BLaER1 treated with 17β-estradiol and CSF1 and Interleukin-3, amounts not matched to agents 10 nM and 100 nM (cell line): ENCODE measurements around the gene SLC7A6OS.

ENCODE experiments used
- H3K27ac ChIP-seq, 11 experiments: shearing (Covaris generic); formaldehyde crosslinking; 2 replicates each; pipeline ENCODE4 v1.8.1; 2022
- H3K27me3 ChIP-seq, 11 experiments: shearing (Covaris generic); formaldehyde crosslinking; 2 replicates each; pipeline ENCODE4 v1.8.1; 2022
- H3K36me3 ChIP-seq, 11 experiments: shearing (Covaris generic); formaldehyde crosslinking; 2 replicates each; pipeline ENCODE4 v1.8.1; 2022
- H3K4me1 ChIP-seq, 10 experiments: shearing (Covaris generic); formaldehyde crosslinking; 2 replicates each; pipeline ENCODE4 v1.8.1; 2022
- H3K4me2 ChIP-seq, 11 experiments: shearing (Covaris generic); formaldehyde crosslinking; 2 replicates each; pipeline ENCODE4 v1.8.1; 2022
- H3K4me3 ChIP-seq, 10 experiments: shearing (Covaris generic); formaldehyde crosslinking; 2 replicates each; pipeline ENCODE4 v1.8.1; 2022
- H3K9ac ChIP-seq, 11 experiments: shearing (Covaris generic); formaldehyde crosslinking; 2 replicates each; pipeline ENCODE4 v1.8.1; 2022
- H3K9me3 ChIP-seq, 11 experiments: shearing (Covaris generic); formaldehyde crosslinking; replicated peaks in 1 of 11; 2 replicates each; pipeline ENCODE4 v1.8.1; 2022
- H4K20me1 ChIP-seq, 11 experiments: shearing (Covaris generic); formaldehyde crosslinking; 2 replicates each; pipeline ENCODE4 v1.8.1; 2022
- Cebpa-rat ChIP-seq, 11 experiments: shearing (Covaris generic); IDR thresholded peaks; 2 replicates each; pipeline ENCODE4 v1.8.1; 2022

SLC7A6OS gene

DNA sequence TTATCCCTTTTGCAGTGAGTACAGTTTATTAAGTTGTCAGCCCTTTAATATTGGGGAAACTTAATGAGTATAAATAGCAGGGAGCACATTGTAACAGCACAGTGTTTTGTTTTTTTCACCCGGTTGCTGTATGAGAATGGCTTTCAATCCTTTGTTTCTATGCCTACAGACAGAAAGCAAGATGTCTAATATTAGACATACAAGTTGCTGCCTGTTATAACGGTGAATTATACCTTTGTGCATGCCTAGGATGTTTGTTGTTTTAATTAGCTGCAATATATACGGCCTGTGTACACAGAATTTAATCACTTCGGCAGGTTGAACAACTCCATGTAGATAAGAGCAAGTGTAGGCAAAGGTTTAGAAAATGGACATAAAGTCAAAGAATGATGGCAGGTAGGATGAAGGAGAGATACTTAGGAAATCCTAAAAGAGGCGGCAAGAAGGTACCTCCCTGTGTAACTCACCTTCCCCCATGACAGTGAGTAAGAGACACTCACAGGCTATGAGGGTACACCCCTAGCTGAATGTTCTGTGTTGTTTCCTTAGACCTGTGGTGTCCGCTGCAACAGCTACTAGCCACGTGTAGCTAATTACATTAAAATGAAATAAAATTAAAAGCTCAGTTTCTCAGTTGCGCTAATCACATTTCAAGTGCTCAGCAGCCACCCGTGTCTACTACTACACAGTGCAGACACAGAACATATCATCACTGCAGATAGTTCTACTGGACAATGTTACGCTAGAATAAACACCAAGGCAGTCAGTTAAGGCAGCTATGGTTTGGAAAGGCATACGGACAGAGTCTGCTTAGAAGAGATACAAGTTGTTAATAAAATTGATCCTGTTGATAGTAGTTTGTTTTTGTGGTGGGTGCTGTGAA, 10.9 kb downstream of the SLC7A6OS start:
- Histone ChIP-seq H3K4me1 (peaks cover 0 to 10% (median 2%) of the 10 kb centered on the region in 10 experiments; a peak in 8 of 20 replicates), H3K9ac (0 out of 22 replicates have a peak overlapping the region, but pooled peaks of 2 of the 11 experiments have one; percentile 5 to 15), H3K4me2 (no peak overlapping the region), H3K36me3 (peaks cover 98 to 100% (median 99%) of the 10 kb centered on the region in 11 experiments), H3K27me3 (no peaks in the 10 kb centered on the region), H4K20me1 (peaks cover 8 to 92% (median 77%) of the 10 kb centered on the region in 11 experiments; a peak in 21 of 22 replicates), H3K27ac (no peak overlapping the region), H3K9me3 (no peaks in the 10 kb centered on the region), H3K4me3 (no peak overlapping the region)
- no peak for TF ChIP-seq Cebpa-rat (IDR thresholded peaks at IDR 0.05)

DNA sequence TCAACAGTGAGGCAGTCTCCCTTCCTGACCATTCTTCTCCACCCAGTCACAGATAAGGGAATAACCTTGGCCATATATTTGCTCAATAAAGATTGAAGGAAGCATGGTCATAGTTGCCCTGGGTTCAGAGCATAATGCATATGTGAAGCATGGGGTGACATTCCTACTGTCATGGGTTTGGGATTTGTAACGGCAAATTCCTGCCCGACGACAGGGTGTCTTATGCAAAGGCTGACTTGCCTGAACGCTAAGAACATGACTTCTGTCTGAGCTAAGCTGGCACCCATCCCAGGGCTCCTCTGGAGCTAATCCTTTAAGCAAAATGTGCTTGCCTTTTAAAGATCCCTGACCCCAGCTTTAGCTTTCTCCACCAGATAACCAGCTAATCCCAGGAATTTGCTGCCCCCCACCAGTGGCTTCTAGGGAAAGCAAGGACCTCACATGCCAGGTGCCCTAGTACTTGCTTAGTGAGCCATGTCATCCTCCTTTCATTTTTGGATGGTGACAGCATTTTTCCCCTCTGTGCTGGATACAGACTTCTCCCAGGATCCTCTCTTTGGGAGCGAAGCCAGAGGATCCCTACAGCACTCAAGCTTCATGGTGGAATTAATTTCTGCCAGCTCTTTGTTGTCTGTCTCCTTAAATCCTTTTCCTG, 11.7 kb downstream of the SLC7A6OS start:
- no peak overlapping the region for H3K4me3 ChIP-seq
- H3K9me3 ChIP-seq: no peaks in the 10 kb centered on the region
- H3K4me1 ChIP-seq: peaks cover 0 to 10% (median 2%) of the 10 kb centered on the region in 10 experiments; a peak in 8 of 20 replicates
- 0 out of 22 replicates have a peak overlapping the region, but pooled peaks of 2 of the 11 experiments have one; percentile 5 to 15 for H3K9ac ChIP-seq
- H3K27me3 ChIP-seq: no peaks in the 10 kb centered on the region
- no peak for TF ChIP-seq Cebpa-rat (IDR thresholded peaks at IDR 0.05)
- H4K20me1 ChIP-seq: peaks cover 3 to 92% (median 76%) of the 10 kb centered on the region in 11 experiments; a peak in 21 of 22 replicates
- H3K4me2 ChIP-seq: no peak overlapping the region
- H3K36me3 ChIP-seq: peaks cover 98 to 100% (median 99%) of the 10 kb centered on the region in 11 experiments
- no peak overlapping the region for H3K27ac ChIP-seq

DNA sequence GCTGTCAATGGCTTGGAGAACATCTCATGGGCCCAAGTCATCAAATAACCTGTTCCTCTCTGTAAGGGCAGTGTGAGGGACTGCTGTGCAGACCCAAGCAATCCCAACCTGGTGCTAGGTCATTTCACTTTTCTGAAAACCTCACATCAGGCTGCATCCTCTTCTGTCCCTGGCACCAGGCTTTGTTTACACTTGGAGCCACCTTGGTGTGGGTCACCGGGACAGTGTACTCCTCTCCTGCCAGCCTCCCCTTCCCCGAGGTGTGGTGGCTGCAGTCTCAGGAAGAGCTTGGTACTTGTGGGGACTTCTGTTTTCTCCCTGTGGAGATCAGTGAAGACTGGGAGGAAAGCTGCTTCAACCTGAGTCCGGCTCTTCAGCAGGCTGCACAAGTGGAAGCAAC, 12.4 kb downstream of the SLC7A6OS start:
- TF ChIP-seq Cebpa-rat (IDR thresholded peaks at IDR 0.05): no peak
- no peak overlapping the region for H3K4me3 ChIP-seq
- H3K4me1 ChIP-seq: peaks cover 0 to 10% (median 2%) of the 10 kb centered on the region in 10 experiments; a peak in 8 of 20 replicates
- H3K36me3 ChIP-seq: peaks cover 98 to 100% (median 99%) of the 10 kb centered on the region in 11 experiments
- H3K9me3 ChIP-seq: no peaks in the 10 kb centered on the region
- H3K27me3 ChIP-seq: no peaks in the 10 kb centered on the region
- H3K9ac ChIP-seq: no peak overlapping the region
- no peak overlapping the region for H3K27ac ChIP-seq
- peaks cover 0 to 92% (median 73%) of the 10 kb centered on the region in 11 experiments; a peak in 21 of 22 replicates for H4K20me1 ChIP-seq
- H3K4me2 ChIP-seq: no peak overlapping the region

DNA sequence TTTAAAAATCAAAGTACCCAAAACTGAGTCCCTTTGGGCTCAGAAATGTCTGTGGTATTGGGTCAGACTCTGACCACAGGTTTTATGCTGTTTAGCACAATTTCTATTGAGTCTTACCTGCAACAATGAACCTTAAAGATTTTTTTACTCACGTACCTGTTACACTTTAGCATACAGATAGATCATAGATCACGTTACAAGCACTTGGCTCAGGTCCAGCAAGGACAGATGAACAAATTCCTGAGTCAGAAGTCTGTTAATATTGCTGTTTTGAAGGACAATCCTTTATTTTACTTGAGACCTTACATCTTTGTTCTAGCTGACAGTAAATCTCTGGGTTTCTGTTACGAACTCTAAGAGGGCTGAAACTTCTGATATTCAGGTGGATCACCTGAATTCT, 12.8 kb downstream of the SLC7A6OS start:
- Histone ChIP-seq H3K4me2 (no peak overlapping the region), H4K20me1 (peaks cover 0 to 92% (median 69%) of the 10 kb centered on the region in 11 experiments; a peak in 21 of 22 replicates), H3K36me3 (peaks cover 99 to 100% (median 100%) of the 10 kb centered on the region in 11 experiments), H3K4me1 (peaks cover 0 to 10% (median 2%) of the 10 kb centered on the region in 10 experiments; a peak in 8 of 20 replicates), H3K27me3 (no peaks in the 10 kb centered on the region), H3K27ac (no peak overlapping the region), H3K9me3 (no peaks in the 10 kb centered on the region), H3K4me3 (no peak overlapping the region), H3K9ac (no peak overlapping the region; a peak in 1 of 22 replicates)
- TF ChIP-seq Cebpa-rat (IDR thresholded peaks at IDR 0.05): no peak

DNA sequence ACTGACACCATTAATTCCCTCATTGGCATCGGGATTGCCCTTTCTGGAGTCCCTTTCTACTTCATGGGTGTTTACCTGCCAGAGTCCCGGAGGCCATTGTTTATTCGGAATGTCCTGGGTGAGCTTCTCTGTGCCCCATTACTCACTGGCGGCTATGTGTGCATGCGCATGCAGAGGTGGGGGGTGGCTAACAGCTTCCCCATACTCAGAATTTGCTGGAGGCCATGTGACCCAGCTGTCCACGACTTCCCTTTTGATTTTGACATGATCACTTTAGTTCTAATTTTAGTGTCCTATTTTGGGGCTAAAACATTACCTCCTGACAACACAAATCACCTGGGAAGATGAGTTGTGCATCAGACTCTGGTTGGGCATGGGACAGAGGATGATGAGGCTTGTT, 14.1 kb downstream of the SLC7A6OS start:
- H3K4me1 ChIP-seq: peaks cover 0 to 10% (median 4%) of the 10 kb centered on the region in 10 experiments; a peak in 8 of 20 replicates
- peaks cover 99 to 100% (median 100%) of the 10 kb centered on the region in 11 experiments for H3K36me3 ChIP-seq
- H3K4me2 ChIP-seq: peak overlapping the region in 2 of 11 experiments; percentile 30 to 34; a peak in 5 of 22 replicates
- no peaks in the 10 kb centered on the region for H3K9me3 ChIP-seq
- no peak overlapping the region for H3K4me3 ChIP-seq
- peak overlapping the region in 3 of 11 experiments; percentile 4 to 18 (median 8); a peak in 2 of 22 replicates for H3K9ac ChIP-seq
- H3K27ac ChIP-seq: no peak overlapping the region
- no peak for TF ChIP-seq Cebpa-rat (IDR thresholded peaks at IDR 0.05)
- no peaks in the 10 kb centered on the region for H3K27me3 ChIP-seq
- H4K20me1 ChIP-seq: peaks cover 0 to 92% (median 65%) of the 10 kb centered on the region in 11 experiments; a peak in 20 of 22 replicates

DNA sequence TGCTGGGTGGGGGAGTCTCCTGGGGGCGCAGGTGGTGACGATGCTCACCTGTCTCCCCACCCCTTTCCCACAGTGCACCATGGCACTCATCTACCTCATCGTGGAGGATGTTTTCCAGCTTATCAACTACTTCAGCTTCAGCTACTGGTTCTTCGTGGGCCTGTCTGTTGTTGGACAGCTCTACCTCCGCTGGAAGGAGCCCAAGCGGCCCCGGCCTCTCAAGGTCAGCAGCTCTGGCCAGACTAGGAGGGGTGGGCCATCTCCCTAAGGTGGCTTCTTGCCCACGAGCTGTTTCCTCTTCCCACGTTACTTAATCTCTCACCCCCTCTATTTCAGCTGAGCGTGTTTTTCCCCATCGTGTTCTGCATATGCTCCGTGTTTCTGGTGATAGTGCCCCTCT, 14.5 kb downstream of the SLC7A6OS start:
- Histone ChIP-seq H3K27me3 (no peaks in the 10 kb centered on the region), H3K4me2 (peak overlapping the region in 1 of 11 experiments; percentile 34; a peak in 3 of 22 replicates), H3K9me3 (no peaks in the 10 kb centered on the region), H3K4me1 (peaks cover 0 to 11% (median 6%) of the 10 kb centered on the region in 10 experiments; a peak in 12 of 20 replicates), H3K4me3 (no peak overlapping the region), H3K9ac (0 out of 22 replicates have a peak overlapping the region, but pooled peaks of 1 of the 11 experiments have one; percentile 4), H3K27ac (no peak overlapping the region), H3K36me3 (peaks cover 99 to 100% (median 100%) of the 10 kb centered on the region in 11 experiments), H4K20me1 (peaks cover 0 to 95% (median 68%) of the 10 kb centered on the region in 11 experiments; a peak in 20 of 22 replicates)
- TF ChIP-seq Cebpa-rat (IDR thresholded peaks at IDR 0.05): no peak

DNA sequence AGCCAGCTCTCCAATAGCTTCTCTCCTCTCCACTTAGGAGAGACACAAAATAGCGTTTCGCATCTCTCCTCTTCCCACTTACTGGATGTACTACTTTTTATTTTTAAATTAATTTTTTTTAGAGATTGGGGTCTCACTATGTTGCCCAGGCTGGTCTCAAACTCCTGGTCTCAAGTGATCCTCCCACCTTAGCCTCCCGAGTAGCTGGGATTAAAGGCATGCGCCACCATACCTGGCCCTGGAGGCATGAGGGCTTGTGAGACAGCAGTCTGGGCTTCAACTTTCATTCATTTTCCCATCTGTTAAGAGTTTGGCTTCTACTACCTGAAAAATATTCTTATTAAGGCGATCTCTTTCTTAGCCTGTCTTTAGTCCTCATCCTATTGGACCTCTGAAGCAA, 18.3 kb downstream of the SLC7A6OS start:
- Histone ChIP-seq H3K4me2 (no peak overlapping the region), H3K27ac (no peak overlapping the region), H3K36me3 (peaks cover 73 to 97% (median 88%) of the 10 kb centered on the region in 11 experiments), H3K9ac (no peak overlapping the region), H3K4me1 (peaks cover 35 to 50% (median 43%) of the 10 kb centered on the region in 10 experiments), H3K9me3 (no peaks in the 10 kb centered on the region), H4K20me1 (peaks cover 0 to 90% (median 39%) of the 10 kb centered on the region in 11 experiments; a peak in 18 of 22 replicates), H3K27me3 (no peaks in the 10 kb centered on the region), H3K4me3 (no peak overlapping the region)
- TF ChIP-seq Cebpa-rat (IDR thresholded peaks at IDR 0.05): no peak

DNA sequence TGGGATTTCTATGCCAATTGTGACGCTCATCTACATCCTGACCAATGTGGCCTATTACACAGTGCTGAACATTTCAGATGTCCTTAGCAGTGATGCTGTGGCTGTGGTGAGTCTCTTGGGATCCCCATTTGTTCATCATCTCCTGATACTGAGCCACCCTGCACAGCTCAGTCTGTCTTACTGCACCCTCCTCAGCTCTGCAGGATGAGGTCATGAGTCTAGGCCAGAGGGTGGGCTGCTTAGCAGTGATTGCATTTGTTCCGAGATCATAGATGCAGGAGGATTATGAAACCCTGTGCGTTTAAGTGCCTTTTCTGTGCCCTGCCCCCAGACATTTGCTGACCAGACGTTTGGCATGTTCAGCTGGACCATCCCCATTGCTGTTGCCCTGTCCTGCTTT, 19.5 kb downstream of the SLC7A6OS start:
- Histone ChIP-seq H4K20me1 (peaks cover 0 to 96% (median 32%) of the 10 kb centered on the region in 11 experiments; a peak in 18 of 22 replicates), H3K27me3 (no peaks in the 10 kb centered on the region), H3K4me1 (peaks cover 47 to 58% (median 51%) of the 10 kb centered on the region in 10 experiments), H3K9ac (no peak overlapping the region), H3K4me2 (peak overlapping the region in 2 of 11 experiments; percentile 90 to 97; a peak in 2 of 22 replicates), H3K27ac (no peak overlapping the region), H3K4me3 (no peak overlapping the region), H3K9me3 (no peaks in the 10 kb centered on the region), H3K36me3 (peaks cover 61 to 96% (median 82%) of the 10 kb centered on the region in 11 experiments)
- TF ChIP-seq Cebpa-rat (IDR thresholded peaks at IDR 0.05): no peak
